ENCODE data around the gene SMIM15. TPM values are rescaled to one million over a fixed set of nuclear protein-coding genes. Genes with fewer than 3 reads are reported as not detected.

SMIM15 gene
- total RNA-seq, 4 donors from 2014 or later = 6.6 to 56.9 (median 30.9) TPM

GRCh38 chr5:61159070-61159469 lies 3.2 kb downstream of the SMIM15 start:
- Histone ChIP-seq H3K4me1 (peaks cover 6 to 34% (median 24%) of the 10 kb centered on the region in 4 donors), H3K9me3 (no peaks in the 10 kb centered on the region), H3K27ac (no peak overlapping the region), H3K27me3 (no peaks in the 10 kb centered on the region), H3K36me3 (peaks cover 0 to 21% (median 5%) of the 10 kb centered on the region in 4 donors), H3K4me3 (no peak overlapping the region)
- intact Hi-C loops (cut with DNase I; ENCODE audit: low total_unique reads) (no loop called here), in situ Hi-C loops (cut with MboI; ENCODE audit: low pct_ligation_motif_present in 1 of 4, low pct_unique_long_range_greater_than_20kb in 1 of 4, low sequenced_read_pairs in 3 of 4) (loop anchor here in 2 of 4 donors (25.0 kb wide), 2 partner anchors 178 to 503 kb away; partner anchors contain the start of gene ZSWIM6 (in 1 of the 2))
- no peak for DNase-seq
- TF ChIP-seq POLR2AphosphoS5 (IDR thresholded peaks at IDR 0.05) = no peak
- no peak for TF ChIP-seq EP300 (IDR thresholded peaks at IDR 0.05; ENCODE audit: low read depth)
- no peak for TF ChIP-seq POLR2A (IDR thresholded peaks at IDR 0.05)
- 83 to 90% methylated on average over 3 of the region's 3 CpGs for WGBS, 2 donors (ENCODE audit: low coverage in 1 of 2)

DNA sequence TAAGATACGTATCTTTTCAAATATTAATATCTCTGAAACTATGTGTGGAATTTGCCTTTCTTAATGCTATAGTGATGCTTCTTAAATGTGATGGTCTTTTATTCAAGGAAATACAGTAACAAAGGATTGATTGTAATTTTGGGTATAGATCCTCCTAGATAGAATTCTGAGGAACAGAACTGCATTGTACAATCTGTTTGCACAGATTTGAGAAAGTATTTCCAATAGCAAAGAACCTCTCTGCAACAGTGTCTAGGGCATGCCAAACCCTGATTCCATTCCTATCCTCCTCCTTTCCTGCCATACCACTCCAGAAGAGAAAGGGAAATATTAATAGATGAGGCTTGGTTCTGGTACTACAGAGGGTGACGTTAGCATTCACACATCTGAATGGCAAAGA lies 10.4 kb downstream of the SMIM15 start:
- H3K27me3 ChIP-seq = no peaks in the 10 kb centered on the region
- DNase-seq = no peak
- in situ Hi-C loops (cut with MboI; ENCODE audit: low pct_ligation_motif_present in 1 of 4, low pct_unique_long_range_greater_than_20kb in 1 of 4, low sequenced_read_pairs in 3 of 4) = loop anchor here in 2 of 4 donors (25.0 kb wide), 2 partner anchors 185 to 510 kb away; partner anchors contain the start of gene ZSWIM6 (in 1 of the 2)
- no peaks in the 10 kb centered on the region for H3K9me3 ChIP-seq
- no peak for TF ChIP-seq POLR2A (IDR thresholded peaks at IDR 0.05)
- TF ChIP-seq POLR2AphosphoS5 (IDR thresholded peaks at IDR 0.05) = no peak
- TF ChIP-seq EP300 (IDR thresholded peaks at IDR 0.05; ENCODE audit: low read depth) = no peak
- no peak for TF ChIP-seq CTCF (IDR thresholded peaks at IDR 0.05)
- intact Hi-C loops (cut with DNase I; ENCODE audit: low total_unique reads) = no loop called here
- no peaks in the 10 kb centered on the region for H3K4me1 ChIP-seq
- H3K27ac ChIP-seq = no peak overlapping the region
- WGBS, 2 donors (ENCODE audit: low coverage in 1 of 2) = 86 to 96% methylated on average over 2 of the region's 2 CpGs
- H3K4me3 ChIP-seq = no peak overlapping the region
- no peaks in the 10 kb centered on the region for H3K36me3 ChIP-seq

GRCh38 chr5:61148515-61148914 lies 13.8 kb downstream of the SMIM15 start:
- Histone ChIP-seq H3K4me3 (no peak overlapping the region), H3K27me3 (no peaks in the 10 kb centered on the region)
- no peak for TF ChIP-seq POLR2A (IDR thresholded peaks at IDR 0.05)
- TF ChIP-seq POLR2AphosphoS5 (IDR thresholded peaks at IDR 0.05) = no peak

DNA sequence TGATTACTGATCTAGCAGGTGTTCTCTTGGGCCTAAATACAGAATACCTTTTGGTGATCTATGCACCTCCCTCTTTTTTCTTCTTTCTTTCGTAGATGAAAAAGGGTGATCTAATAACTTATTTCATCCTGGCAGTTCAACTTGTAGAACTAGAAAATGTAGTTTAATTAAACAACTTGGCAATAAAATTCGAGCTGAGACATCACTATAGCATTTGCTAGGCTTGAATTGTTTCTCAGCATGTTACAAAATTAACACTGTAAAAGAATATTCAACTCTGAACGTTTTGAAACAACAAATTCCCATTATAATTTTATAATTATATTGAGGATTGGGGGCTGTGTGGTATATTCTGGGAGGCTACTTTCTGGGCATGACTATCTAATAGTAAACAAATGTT lies 19.5 kb downstream of the SMIM15 start:
- H3K4me1 ChIP-seq = no peaks in the 10 kb centered on the region
- no peak for DNase-seq
- H3K4me3 ChIP-seq = no peak overlapping the region
- in situ Hi-C loops (cut with MboI; ENCODE audit: low pct_ligation_motif_present in 1 of 4, low pct_unique_long_range_greater_than_20kb in 1 of 4, low sequenced_read_pairs in 3 of 4) = no loop called here
- no peak overlapping the region for H3K27ac ChIP-seq
- intact Hi-C loops (cut with DNase I; ENCODE audit: low total_unique reads) = no loop called here
- no peaks in the 10 kb centered on the region for H3K9me3 ChIP-seq
- 60 to 63% methylated on average over 1 to 3 of the region's 3 CpGs for WGBS, 2 donors (ENCODE audit: low coverage in 1 of 2)
- H3K27me3 ChIP-seq = no peaks in the 10 kb centered on the region
- TF ChIP-seq CTCF (IDR thresholded peaks at IDR 0.05) (no peak), POLR2A (IDR thresholded peaks at IDR 0.05) (no peak), POLR2AphosphoS5 (IDR thresholded peaks at IDR 0.05) (no peak), EP300 (IDR thresholded peaks at IDR 0.05; ENCODE audit: low read depth) (no peak)
- H3K36me3 ChIP-seq = no peaks in the 10 kb centered on the region

More at GRCh38 chr5:61148515-61148914, 13.8 kb downstream of the SMIM15 start:
- no peak for DNase-seq
- no peaks in the 10 kb centered on the region for H3K36me3 ChIP-seq
- H3K4me1 ChIP-seq = no peaks in the 10 kb centered on the region
- no peaks in the 10 kb centered on the region for H3K9me3 ChIP-seq
- H3K27ac ChIP-seq = no peak overlapping the region
- in situ Hi-C loops (cut with MboI; ENCODE audit: low pct_ligation_motif_present in 1 of 4, low pct_unique_long_range_greater_than_20kb in 1 of 4, low sequenced_read_pairs in 3 of 4) (no loop called here), intact Hi-C loops (cut with DNase I; ENCODE audit: low total_unique reads) (no loop called here)

DNA sequence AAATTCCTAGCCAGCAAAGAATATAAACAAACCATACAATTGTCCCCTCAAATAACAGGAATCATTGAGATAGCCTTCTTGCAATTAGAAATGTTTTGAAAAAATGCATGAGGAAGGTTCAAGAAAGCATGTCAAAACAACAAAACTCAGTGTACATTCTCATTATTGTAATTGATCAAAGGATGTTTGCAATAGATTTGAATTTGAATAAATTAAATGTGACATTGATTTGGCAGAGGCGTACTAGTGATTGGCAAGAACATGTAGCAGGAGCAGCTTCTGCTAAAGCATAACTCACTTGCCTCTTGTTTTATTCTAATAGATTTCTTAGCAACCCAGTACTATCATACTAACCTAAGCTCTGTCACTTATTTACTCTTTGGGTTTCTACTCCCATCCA lies 19.9 kb downstream of the SMIM15 start:
- Histone ChIP-seq H3K4me3 (no peak overlapping the region), H3K9me3 (no peaks in the 10 kb centered on the region), H3K27me3 (no peaks in the 10 kb centered on the region), H3K27ac (no peak overlapping the region), H3K4me1 (no peaks in the 10 kb centered on the region), H3K36me3 (no peaks in the 10 kb centered on the region)
- intact Hi-C loops (cut with DNase I; ENCODE audit: low total_unique reads) = no loop called here
- DNase-seq = no peak
- TF ChIP-seq POLR2AphosphoS5 (IDR thresholded peaks at IDR 0.05) = no peak
- no peak for TF ChIP-seq EP300 (IDR thresholded peaks at IDR 0.05; ENCODE audit: low read depth)
- TF ChIP-seq CTCF (IDR thresholded peaks at IDR 0.05) = no peak
- no peak for TF ChIP-seq POLR2A (IDR thresholded peaks at IDR 0.05)
- WGBS, 2 donors (ENCODE audit: low coverage in 1 of 2) = 94 to 100% methylated on average over 1 of the region's 1 CpG
- in situ Hi-C loops (cut with MboI; ENCODE audit: low pct_ligation_motif_present in 1 of 4, low pct_unique_long_range_greater_than_20kb in 1 of 4, low sequenced_read_pairs in 3 of 4) = no loop called here
